Esophagus squamous epithelium (tissue), 4 donors: ENCODE results near the gene ITGB5.

Experiments
- POLR2A ChIP-seq, 4 donors: fragments of 450-650 bp; IDR thresholded peaks; one replicate each; pipeline ENCODE4 v1.6.1; 2017; ENCODE audit warnings: antibody characterized with exemption in 4 of 4, mild to moderate bottlenecking in 4 of 4, moderate library complexity in 3 of 4
- TF ChIP-seq, protein P1 (sequence below), 6 experiments: fragments of 450-650 bp in 4 of 6; fragments of 200-600 bp in 2 of 6; sonication (generic) in 2 of 6; IDR thresholded peaks; one replicate each; pipeline ENCODE4 v1.5.1; 2016 to 2019; ENCODE audit warnings: antibody characterized with exemption in 6 of 6, mild to moderate bottlenecking in 4 of 6, moderate library complexity in 4 of 6

DNA sequence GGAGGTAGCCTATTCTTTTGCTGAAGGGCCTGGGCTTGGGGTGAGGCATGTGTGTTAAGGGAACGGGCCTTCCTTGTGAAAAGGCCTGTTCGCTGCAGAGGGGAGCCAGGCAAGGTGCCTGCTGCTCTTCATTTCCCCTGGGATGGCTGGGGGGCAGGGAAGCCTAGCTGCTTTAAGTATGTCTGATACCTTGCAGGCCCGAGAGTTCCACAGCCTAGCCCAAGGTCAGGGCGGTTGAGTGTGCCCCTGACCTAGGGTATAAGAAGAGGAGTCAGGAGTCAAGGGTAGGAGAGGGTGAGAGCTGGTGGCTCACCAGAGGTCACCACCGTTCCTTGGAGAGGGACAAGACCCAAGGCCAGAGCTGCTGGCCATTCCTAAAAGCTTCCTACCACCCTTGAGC lies 110.3 kb downstream of the ITGB5 start:
- TF ChIP-seq, protein P1, sequence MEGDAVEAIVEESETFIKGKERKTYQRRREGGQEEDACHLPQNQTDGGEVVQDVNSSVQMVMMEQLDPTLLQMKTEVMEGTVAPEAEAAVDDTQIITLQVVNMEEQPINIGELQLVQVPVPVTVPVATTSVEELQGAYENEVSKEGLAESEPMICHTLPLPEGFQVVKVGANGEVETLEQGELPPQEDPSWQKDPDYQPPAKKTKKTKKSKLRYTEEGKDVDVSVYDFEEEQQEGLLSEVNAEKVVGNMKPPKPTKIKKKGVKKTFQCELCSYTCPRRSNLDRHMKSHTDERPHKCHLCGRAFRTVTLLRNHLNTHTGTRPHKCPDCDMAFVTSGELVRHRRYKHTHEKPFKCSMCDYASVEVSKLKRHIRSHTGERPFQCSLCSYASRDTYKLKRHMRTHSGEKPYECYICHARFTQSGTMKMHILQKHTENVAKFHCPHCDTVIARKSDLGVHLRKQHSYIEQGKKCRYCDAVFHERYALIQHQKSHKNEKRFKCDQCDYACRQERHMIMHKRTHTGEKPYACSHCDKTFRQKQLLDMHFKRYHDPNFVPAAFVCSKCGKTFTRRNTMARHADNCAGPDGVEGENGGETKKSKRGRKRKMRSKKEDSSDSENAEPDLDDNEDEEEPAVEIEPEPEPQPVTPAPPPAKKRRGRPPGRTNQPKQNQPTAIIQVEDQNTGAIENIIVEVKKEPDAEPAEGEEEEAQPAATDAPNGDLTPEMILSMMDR (IDR thresholded peaks at IDR 0.05), result no peak
- TF ChIP-seq POLR2A (IDR thresholded peaks at IDR 0.05), result no peak
